Kidney (tissue), 14 donors: ENCODE data around the gene GPR119. TPM values are rescaled to one million over a fixed set of nuclear protein-coding genes. Genes with fewer than 3 reads are reported as not detected.
"Not testable (repeated sequence)": the region's sequence is repeated elsewhere in the genome, so short reads cannot be mapped to it uniquely, and the experiment has no call there.

Experiments
- DNase-seq, 5 donors: peaks; one replicate each; pipeline ENCODE4 v3.0.0-alpha.2; 2013 to 2020
- FAIRE-seq: peaks from 2 replicates; lab custom pipeline; 2012; peaks lifted over from hg19 to GRCh38; lab: Jason Lieb, UNC
- H3K27ac ChIP-seq, 2 donors: one replicate each; pipeline ENCODE4 v1.7.0; 2013; ENCODE audit warnings: low read depth in 2 of 2, low read length in 2 of 2, inconsistent platforms in 1 of 2
- H3K27me3 ChIP-seq: one replicate; pipeline ENCODE4 v1.7.1; 2013; ENCODE audit warnings: low read length, inconsistent platforms; ENCODE audit not compliant: control insufficient read depth, insufficient read depth
- H3K36me3 ChIP-seq, 3 donors: one replicate each; pipeline versions ENCODE4 v1.7.0 to v1.7.1; 2013; ENCODE audit warnings: low read length in 3 of 3, control low read depth in 1 of 3, inconsistent platforms in 1 of 3; ENCODE audit not compliant: insufficient read depth in 3 of 3, control insufficient read depth in 2 of 3
- H3K4me1 ChIP-seq, 3 donors: one replicate each; pipeline versions ENCODE4 v1.7.0 to v1.7.1; 2013; ENCODE audit warnings: low read length in 3 of 3, inconsistent platforms in 1 of 3, low read depth in 1 of 3; ENCODE audit not compliant: control insufficient read depth in 2 of 3, insufficient read depth in 2 of 3
- H3K4me3 ChIP-seq, 3 donors: one replicate each; pipeline versions ENCODE4 v1.7.0 to v1.8.1; 2013; ENCODE audit warnings: low read length in 3 of 3, control low read depth in 1 of 3, inconsistent platforms in 1 of 3
- H3K9ac ChIP-seq, 3 donors: one replicate each; pipeline versions ENCODE4 v1.7.0 to v1.7.1; 2013; ENCODE audit warnings: low read length in 3 of 3, control low read depth in 1 of 3, inconsistent platforms in 1 of 3
- H3K9me3 ChIP-seq, 3 donors: one replicate each; pipeline versions ENCODE4 v1.7.0 to v1.7.1; 2013; ENCODE audit warnings: low read length in 3 of 3, control low read depth in 1 of 3, inconsistent platforms in 1 of 3; ENCODE audit not compliant: control insufficient read depth in 2 of 3, insufficient read depth in 1 of 3
- intact Hi-C: fragments of 100-400 bp; cut with DNase I; formaldehyde crosslinking; loops from one replicate; pipeline ENCODE4 v1.11.1; 2022
- polyA plus RNA-seq: library from polyadenylated mRNA; stranded (reverse); fragments of 350-450 nt; fragmentation: Illumina TruSeq; extraction: RNeasy Lipid Tissue Mini Kit (QIAGEN cat#74804); gene quantifications from one replicate; pipeline ENCODE4 v1.2.3, GENCODE V29; 2014; ENCODE audit warnings: low read depth, low replicate concordance; ENCODE audit not compliant: insufficient read depth
- total RNA-seq: library from RNA; stranded (reverse); fragmentation: NEBNext Ultra II Directional; extraction: Animal tissue kit (Norgen Biotek cat#: 25700); gene quantifications from one replicate; pipeline ENCODE4 v1.2.1, GENCODE V29; 2021
- TF ChIP-seq, protein P1 (sequence below): IDR thresholded peaks from 3 replicates; pipeline ENCODE4 v1.5.1; 2012; ENCODE audit warnings: mild to moderate bottlenecking, moderate library complexity, borderline replicate concordance; ENCODE audit not compliant: insufficient read depth; ENCODE audit errors: extremely low read depth
- donor health status: control.
- donor health status: control.
- donor health status: control.
- donor health status: control.
- donor health status: control.
- donor health status: DM: yes; HTN: yes; CAD: no.
- donor health status: Normal renal cell carcinoma (clear cell type).

The GPR119 gene
- total and polyA plus RNA-seq, 2 donors from 2014 or later = not detected

DNA sequence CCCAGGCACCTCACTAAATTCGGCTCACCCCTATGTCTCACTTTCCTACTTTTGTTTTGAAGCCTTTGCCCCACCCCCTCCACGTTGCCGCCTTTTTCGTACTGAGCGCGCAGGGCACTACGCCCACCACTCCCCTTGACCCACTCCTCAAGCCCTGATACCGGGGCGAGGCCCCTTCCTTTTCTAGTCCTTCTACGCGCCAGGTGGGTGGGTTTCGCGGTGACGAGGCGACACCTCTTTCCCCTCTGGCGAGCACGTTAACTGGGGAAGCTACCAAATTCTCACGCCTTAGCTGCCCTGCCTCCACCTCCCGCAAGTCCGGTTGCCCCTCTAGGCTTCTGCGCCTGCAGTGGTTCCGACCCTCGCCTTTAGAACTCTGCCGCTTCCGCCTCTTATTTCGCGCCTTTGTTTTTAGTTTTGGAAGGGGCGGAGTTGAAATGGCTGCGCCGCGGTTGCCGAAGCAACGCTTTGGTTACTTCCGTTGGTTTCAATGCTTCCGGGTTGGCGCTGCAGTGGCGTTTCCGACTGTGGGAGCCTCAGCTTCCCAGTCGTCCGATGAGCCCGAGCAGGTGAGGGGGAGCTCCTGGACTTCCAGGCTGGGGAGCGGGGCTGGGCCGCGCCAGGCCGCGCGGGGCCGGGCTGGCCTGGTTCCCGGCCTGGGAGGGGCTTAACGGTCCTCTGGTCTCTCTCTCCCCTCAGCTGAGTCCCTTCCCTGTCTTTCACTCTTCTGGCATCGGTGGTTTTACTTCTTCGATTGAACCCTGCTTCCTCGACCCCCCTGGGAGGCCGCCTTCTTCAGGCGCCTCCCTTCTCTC lies 45.9 kb downstream of the GPR119 start, which contains the start of gene SLC25A14:
TSS of gene SLC25A14 (plus strand) at position 512 of the 815 bp plus-strand sequence. CDS start 360 bp downstream, outside the sequence.
- TF ChIP-seq, protein P1, sequence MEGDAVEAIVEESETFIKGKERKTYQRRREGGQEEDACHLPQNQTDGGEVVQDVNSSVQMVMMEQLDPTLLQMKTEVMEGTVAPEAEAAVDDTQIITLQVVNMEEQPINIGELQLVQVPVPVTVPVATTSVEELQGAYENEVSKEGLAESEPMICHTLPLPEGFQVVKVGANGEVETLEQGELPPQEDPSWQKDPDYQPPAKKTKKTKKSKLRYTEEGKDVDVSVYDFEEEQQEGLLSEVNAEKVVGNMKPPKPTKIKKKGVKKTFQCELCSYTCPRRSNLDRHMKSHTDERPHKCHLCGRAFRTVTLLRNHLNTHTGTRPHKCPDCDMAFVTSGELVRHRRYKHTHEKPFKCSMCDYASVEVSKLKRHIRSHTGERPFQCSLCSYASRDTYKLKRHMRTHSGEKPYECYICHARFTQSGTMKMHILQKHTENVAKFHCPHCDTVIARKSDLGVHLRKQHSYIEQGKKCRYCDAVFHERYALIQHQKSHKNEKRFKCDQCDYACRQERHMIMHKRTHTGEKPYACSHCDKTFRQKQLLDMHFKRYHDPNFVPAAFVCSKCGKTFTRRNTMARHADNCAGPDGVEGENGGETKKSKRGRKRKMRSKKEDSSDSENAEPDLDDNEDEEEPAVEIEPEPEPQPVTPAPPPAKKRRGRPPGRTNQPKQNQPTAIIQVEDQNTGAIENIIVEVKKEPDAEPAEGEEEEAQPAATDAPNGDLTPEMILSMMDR = no peak
- Histone ChIP-seq H3K4me1 (peaks cover 0 to 3% (median 0%) of the 10 kb centered on the region in 3 donors), H3K27ac (no peak within 1 kb of the TSS), H3K9me3 (no peaks in the 10 kb centered on the region), H3K36me3 (no peaks in the 10 kb centered on the region), H3K27me3 (no peaks in the 10 kb centered on the region), H3K4me3 (peak within 1 kb of the TSS; percentile 81 to 84 (median 82)), H3K9ac (peak within 1 kb of the TSS; percentile 60 to 72 (median 65))
- FAIRE-seq (no peak), DNase-seq (peak; percentile 84 to 92 (median 89))
- intact Hi-C loops = no loop called here

DNA sequence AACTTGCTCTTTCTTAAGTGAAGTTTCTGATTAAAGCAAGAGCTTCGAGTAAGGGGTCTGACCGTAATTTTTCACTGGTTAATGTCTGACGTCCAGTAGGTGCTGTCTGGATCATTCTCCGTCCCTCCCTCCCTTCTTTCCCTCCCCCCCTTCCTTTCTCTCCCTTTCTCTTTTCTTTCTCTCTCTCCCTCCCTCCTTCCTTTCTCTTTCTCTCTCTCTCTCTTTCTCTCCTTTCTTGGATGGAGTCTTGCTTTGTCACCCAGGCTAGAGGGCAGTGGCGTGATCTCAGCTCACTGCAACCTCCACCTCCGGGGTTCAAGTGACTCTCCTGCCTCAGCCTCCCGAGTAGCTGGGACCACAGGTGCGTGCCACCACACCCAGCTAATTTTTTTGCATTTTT lies 46.6 kb downstream of the GPR119 start:
- H3K36me3 ChIP-seq, H3K4me1 ChIP-seq, H3K27ac ChIP-seq, intact Hi-C loops, H3K9ac ChIP-seq, H3K9me3 ChIP-seq, DNase-seq, H3K27me3 ChIP-seq, FAIRE-seq: not testable (repeated sequence)
- H3K4me3 ChIP-seq = peak overlapping the region in 1 of 3 donors; percentile 81

DNA sequence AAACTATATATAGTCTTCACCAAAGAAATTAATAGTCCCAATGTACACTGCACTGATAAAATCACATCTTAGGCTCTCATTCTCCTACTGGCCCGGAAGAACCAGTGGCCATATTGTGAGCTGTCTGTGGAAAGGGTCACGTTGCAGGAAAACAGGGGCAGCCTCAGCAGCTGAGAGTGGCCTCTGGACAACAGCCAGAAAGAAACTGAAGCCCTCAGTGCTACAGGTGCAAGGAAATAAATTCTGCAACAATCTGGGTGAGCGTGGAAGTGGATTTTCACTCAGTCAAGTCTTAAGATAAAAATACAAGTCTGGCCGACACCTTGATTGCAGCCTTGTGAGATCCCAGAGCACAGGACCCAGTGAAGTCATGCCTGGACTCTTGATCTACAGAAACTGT lies 48.9 kb downstream of the GPR119 start:
- intact Hi-C loops = no loop called here
- DNase-seq = no peak
- H3K36me3 ChIP-seq = no peaks in the 10 kb centered on the region
- H3K9ac ChIP-seq = no peak overlapping the region
- H3K27ac ChIP-seq = no peak overlapping the region
- no peaks in the 10 kb centered on the region for H3K9me3 ChIP-seq
- peaks cover 0 to 3% (median 0%) of the 10 kb centered on the region in 3 donors for H3K4me1 ChIP-seq
- FAIRE-seq = no peak
- H3K4me3 ChIP-seq = no peak overlapping the region
- no peaks in the 10 kb centered on the region for H3K27me3 ChIP-seq
- TF ChIP-seq, protein P1 = no peak

Other genes starting within 250 kb of the GPR119 start
- gene AIFM1, start 219.8 kb downstream of the GPR119 start, total RNA-seq = 55.0 TPM
- 255 TPM for gene AIFM1, start 219.8 kb downstream of the GPR119 start, polyA plus RNA-seq
- gene RAB33A, start 213.7 kb downstream of the GPR119 start, total RNA-seq = 2.9 TPM
- gene RAB33A, start 213.7 kb downstream of the GPR119 start, polyA plus RNA-seq = not detected
- 5.0 TPM for gene ZNF280C, start 116.8 kb downstream of the GPR119 start, total RNA-seq
- gene ZNF280C, start 116.8 kb downstream of the GPR119 start, polyA plus RNA-seq = 0.60 TPM
- 12.5 TPM for gene SLC25A14, start 45.8 kb downstream of the GPR119 start, total RNA-seq
- 13.2 TPM for gene SLC25A14, start 45.8 kb downstream of the GPR119 start, polyA plus RNA-seq
- gene RBMX2, start 16.3 kb upstream of the GPR119 start, total RNA-seq = 16.0 TPM
- 24.0 TPM for gene RBMX2, start 16.3 kb upstream of the GPR119 start, polyA plus RNA-seq